H1 (cell line): Measurements from ENCODE around the gene SLC39A8. TPM values are rescaled to one million over a fixed set of nuclear protein-coding genes. Genes with fewer than 3 reads are reported as not detected.

ENCODE experiments used
- CTCF ChIA-PET: fragments of 300-600 bp; sonication (Branson Sonifier 250); formaldehyde crosslinking; loops from one replicate; lab custom pipeline; 2021; ENCODE audit not compliant: partially characterized antibody; lab: Charles Lee
- POLR2A ChIA-PET: fragments of 300-600 bp; sonication (Branson Sonifier 250); formaldehyde crosslinking; loops from one replicate; lab custom pipeline; 2021; ENCODE audit warnings: inconsistent platforms; ENCODE audit not compliant: partially characterized antibody; lab: Charles Lee
- DNase-seq, 2 experiments: peaks; one replicate each; pipeline versions ENCODE4 v3.0.0 to v3.0.0-alpha.2; 2010 to 2022; ENCODE audit warnings: low spot score in 2 of 2, low read depth in 1 of 2, mixed read lengths in 1 of 2
- FAIRE-seq: peaks from 2 replicates; lab custom pipeline; 2011; peaks lifted over from hg19 to GRCh38; lab: Jason Lieb, UNC
- H2AFZ ChIP-seq: 2 replicates; pipeline ENCODE4 v1.8.1; 2012; ENCODE audit warnings: low read length, inconsistent platforms
- H2AK5ac ChIP-seq: 2 replicates; pipeline ENCODE4 v1.6.1; 2013; ENCODE audit warnings: low read depth, low read length
- H2BK120ac ChIP-seq: replicated peaks from 2 replicates; pipeline ENCODE3; 2013; ENCODE audit warnings: low read depth, low read length, inconsistent platforms
- H2BK12ac ChIP-seq: 2 replicates; pipeline ENCODE4 v1.6.1; 2013; ENCODE audit warnings: low read depth, low read length
- H2BK15ac ChIP-seq: 2 replicates; pipeline ENCODE4 v1.6.1; 2013; ENCODE audit warnings: low read length
- H2BK20ac ChIP-seq: 2 replicates; pipeline ENCODE4 v1.6.1; 2013; ENCODE audit warnings: low read length
- H2BK5ac ChIP-seq: 2 replicates; pipeline ENCODE4 v1.6.1; 2013; ENCODE audit warnings: low read depth, low read length
- H3K14ac ChIP-seq: 2 replicates; pipeline ENCODE4 v1.6.1; 2013; ENCODE audit warnings: inconsistent platforms; ENCODE audit not compliant: insufficient read length
- H3K18ac ChIP-seq: 2 replicates; pipeline ENCODE4 v1.6.1; 2013; ENCODE audit warnings: low read length; ENCODE audit errors: extremely low read depth
- H3K23ac ChIP-seq: 2 replicates; pipeline ENCODE4 v1.6.1; 2013; ENCODE audit warnings: inconsistent platforms; ENCODE audit not compliant: insufficient read length
- H3K23me2 ChIP-seq: 2 replicates; pipeline ENCODE4 v1.6.1; 2013; ENCODE audit warnings: low read depth, low read length
- H3K27ac ChIP-seq: 2 replicates; pipeline ENCODE4 v1.6.1; 2011; ENCODE audit warnings: low read depth, low read length, inconsistent platforms
- H3K27me3 ChIP-seq, 4 experiments: replicated peaks in 1 of 4; 1 replicate in 1 of 4; 2 replicates in 3 of 4; pipeline versions ENCODE4 v1.6.1 to v1.8.1; 2011 to 2013; ENCODE audit warnings: low read length in 3 of 4, mild to moderate bottlenecking in 3 of 4, inconsistent platforms in 2 of 4, mixed read lengths in 2 of 4, moderate library complexity in 1 of 4; ENCODE audit not compliant: control insufficient read depth in 3 of 4, insufficient read depth in 3 of 4; ENCODE audit errors: extremely low read depth in 1 of 4
- H3K36me3 ChIP-seq, 4 experiments: 2 replicates each; pipeline versions ENCODE4 v1.6.1 to v1.8.1; 2011 to 2013; ENCODE audit warnings: mild to moderate bottlenecking in 4 of 4, low read length in 3 of 4, moderate library complexity in 2 of 4, control low read depth in 1 of 4, inconsistent platforms in 1 of 4; ENCODE audit not compliant: insufficient read depth in 4 of 4, control insufficient read depth in 2 of 4
- H3K4ac ChIP-seq: replicated peaks from 2 replicates; pipeline ENCODE3; 2013; ENCODE audit warnings: low read length, low read depth, mixed read lengths, inconsistent platforms; ENCODE audit not compliant: insufficient read length
- H3K4me1 ChIP-seq, 4 experiments: replicated peaks in 1 of 4; 1 replicate in 1 of 4; 2 replicates in 3 of 4; pipeline versions ENCODE4 v1.6.1 to v1.8.1; 2011 to 2013; ENCODE audit warnings: low read length in 3 of 4, inconsistent platforms in 2 of 4, mixed read lengths in 1 of 4; ENCODE audit not compliant: insufficient read depth in 4 of 4, control insufficient read depth in 3 of 4
- H3K4me2 ChIP-seq, 2 experiments: 2 replicates each; pipeline versions ENCODE4 v1.6.1 to v1.8.1; 2011 to 2013; ENCODE audit warnings: low read depth in 2 of 2, low read length in 2 of 2, control low read depth in 1 of 2, inconsistent platforms in 1 of 2, mild to moderate bottlenecking in 1 of 2; ENCODE audit not compliant: insufficient read depth in 1 of 2
- H3K4me3 ChIP-seq, 4 experiments: fragments of 200-600, 300-600 bp in 1 of 4; sonication (generic), shearing (Covaris generic), sonication (Bioruptor Twin) in 1 of 4; 2 replicates each; pipeline versions ENCODE4 v1.5.1 to v1.8.1; 2011 to 2016; ENCODE audit warnings: low read length in 4 of 4, low read depth in 3 of 4, control low read depth in 2 of 4, inconsistent platforms in 2 of 4, mild to moderate bottlenecking in 2 of 4, mixed read lengths in 1 of 4, moderate library complexity in 1 of 4; ENCODE audit not compliant: insufficient read depth in 2 of 4; ENCODE audit errors: extremely low read depth in 1 of 4
- H3K56ac ChIP-seq: replicated peaks from 2 replicates; pipeline ENCODE3; 2013; ENCODE audit warnings: low read depth, mild to moderate bottlenecking, mixed read lengths, low read length, inconsistent platforms; ENCODE audit not compliant: insufficient read length
- H3K79me1 ChIP-seq: 2 replicates; pipeline ENCODE4 v1.6.1; 2013; ENCODE audit warnings: low read depth, low read length, control low read depth
- H3K79me2 ChIP-seq, 2 experiments: 2 replicates each; pipeline versions ENCODE4 v1.6.1 to v1.8.1; 2012 to 2013; ENCODE audit warnings: low read length in 2 of 2, mild to moderate bottlenecking in 2 of 2, inconsistent platforms in 1 of 2; ENCODE audit not compliant: insufficient read depth in 2 of 2, control insufficient read depth in 1 of 2
- H3K9ac ChIP-seq, 4 experiments: replicated peaks in 1 of 4; 1 replicate in 1 of 4; 2 replicates in 3 of 4; pipeline versions ENCODE4 v1.6.1 to v1.8.1; 2011 to 2013; ENCODE audit warnings: low read depth in 3 of 4, low read length in 3 of 4, control low read depth in 2 of 4, mild to moderate bottlenecking in 2 of 4, moderate library complexity in 2 of 4, inconsistent platforms in 1 of 4; ENCODE audit errors: extremely low read depth in 1 of 4
- H3K9me3 ChIP-seq, 2 experiments: 2 replicates each; pipeline versions ENCODE4 v1.6.1 to v1.8.1; 2012 to 2013; ENCODE audit warnings: mild to moderate bottlenecking in 2 of 2, moderate library complexity in 2 of 2, control low read depth in 1 of 2, inconsistent platforms in 1 of 2, low read depth in 1 of 2, low read length in 1 of 2, mixed read lengths in 1 of 2; ENCODE audit not compliant: insufficient read depth in 2 of 2
- H4K20me1 ChIP-seq, 2 experiments: replicated peaks in 1 of 2; 2 replicates each; pipeline versions ENCODE3 to v1.8.1; 2011 to 2013; ENCODE audit warnings: inconsistent platforms in 2 of 2, low read length in 2 of 2, mild to moderate bottlenecking in 1 of 2; ENCODE audit not compliant: insufficient read depth in 2 of 2, control insufficient read depth in 1 of 2
- H4K5ac ChIP-seq: 2 replicates; pipeline ENCODE4 v1.6.1; 2013; ENCODE audit warnings: low read length, low read depth, mixed read lengths, inconsistent platforms; ENCODE audit not compliant: insufficient read length
- H4K8ac ChIP-seq: 2 replicates; pipeline ENCODE4 v1.8.0; 2013; ENCODE audit warnings: mild to moderate bottlenecking, moderate library complexity, low read length, inconsistent platforms; ENCODE audit not compliant: insufficient read depth; ENCODE audit errors: extremely low read depth
- H4K91ac ChIP-seq: replicated peaks from 2 replicates; pipeline ENCODE3; 2013; ENCODE audit warnings: low read length, mixed read lengths, inconsistent platforms; ENCODE audit not compliant: insufficient read length
- EGR1 ChIP-seq: IDR thresholded peaks from 2 replicates; pipeline ENCODE4 v1.6.1; 2011; ENCODE audit warnings: low read depth, low read length, borderline replicate concordance
- EZH2 ChIP-seq: fragments of 200-600 bp; sonication (generic); IDR thresholded peaks from 2 replicates; pipeline ENCODE4 v1.7.1; 2012; ENCODE audit warnings: low read depth, mild to moderate bottlenecking, moderate library complexity, low read length, inconsistent platforms; ENCODE audit not compliant: severe bottlenecking
- FOSL1 ChIP-seq: IDR thresholded peaks from 2 replicates; pipeline ENCODE4 v1.6.1; 2011; ENCODE audit warnings: mild to moderate bottlenecking, low read depth, low read length, moderate library complexity; ENCODE audit not compliant: insufficient read depth
- WGBS, 2 experiments: shearing (Covaris generic) in 1 of 2; methylation state at CpG; one replicate each; pipeline versions ENCODE4 v1.1.6 to v1.1.7; 2013 to 2015; ENCODE audit warnings: low lambda C conversion rate in 2 of 2, mixed read lengths in 2 of 2, inconsistent platforms in 1 of 2, low coverage in 1 of 2, missing lambda C conversion rate in 1 of 2; ENCODE audit not compliant: insufficient replicate concordance in 2 of 2, insufficient coverage in 1 of 2, insufficient read length in 1 of 2; ENCODE audit errors: extremely low coverage in 1 of 2, missing lambda C conversion rate in 1 of 2; 5-methylcytosine and 5-hydroxymethylcytosine counted together
- polyA plus RNA-seq, 7 experiments: library from polyadenylated mRNA; depleted of rRNA in 3 of 7; stranded (reverse) in 5 of 7; unstranded in 2 of 7; fragments of >200 nt in 5 of 7; fragments of 200-250 nt in 2 of 7; gene quantifications; 1 replicate in 5 of 7; 2 replicates in 1 of 7; 4 replicates in 1 of 7; pipeline versions ENCODE4 v1.2.1 to v1.2.3, GENCODE V29; 2011 to 2013; ENCODE audit warnings: missing spikeins in 2 of 7, mixed read lengths in 2 of 7
- total RNA-seq: library from RNA; stranded (reverse); fragmentation: NEBNext Ultra II Directional; extraction: Animal tissue kit (Norgen Biotek cat#: 25700); gene quantifications from 2 replicates; pipeline ENCODE4 v1.2.1, GENCODE V29; 2021

The SLC39A8 gene
- total and polyA plus RNA-seq, 2 of the 8 experiments (the other 6 are each of a cell fraction or from before 2014, with no cell fraction given) = 6.4 to 38.7 TPM

- Histone ChIP-seq H4K20me1 (no peaks in the 10 kb centered on the region), H3K4me3 (no peak overlapping the region), H2BK120ac (no peak overlapping the region), H2BK20ac (no peak overlapping the region), H3K9me3 (peaks cover 0 to 8% of the 10 kb centered on the region in 2 experiments; a peak in 2 of 4 replicates), H2BK5ac (no peak overlapping the region), H3K23me2 (no peaks in the 10 kb centered on the region), H2AFZ (no peak overlapping the region), H4K8ac (no peak overlapping the region), H2BK12ac (no peak overlapping the region), H3K4me2 (no peak overlapping the region), H3K36me3 (no peaks in the 10 kb centered on the region), H3K9ac (no peak overlapping the region), H3K14ac (no peak overlapping the region), H2BK15ac (no peak overlapping the region), H3K4ac (no peak overlapping the region), H3K79me1 (no peaks in the 10 kb centered on the region), H3K18ac (no peak overlapping the region), H3K27ac (no peak overlapping the region), H4K5ac (no peak overlapping the region), H3K79me2 (no peaks in the 10 kb centered on the region), H3K27me3 (no peaks in the 10 kb centered on the region), H4K91ac (no peak overlapping the region), H3K4me1 (no peaks in the 10 kb centered on the region), H3K56ac (no peak overlapping the region), H2AK5ac (no peak overlapping the region), H3K23ac (no peak overlapping the region)
- ChIA-PET POLR2A (no interaction called here), CTCF (no interaction called here)
- TF ChIP-seq FOSL1 (no peak), EGR1 (no peak), EZH2 (no peak)
- FAIRE-seq (no peak), DNase-seq (no peak)
- WGBS, 2 experiments = 85% methylated on average over 1 of the region's 1 CpG; no CpG with 5 or more reads in 1 of the 2 experiments
These were observed 117.9 kb downstream of the SLC39A8 start for GRCh38 chr4:102227388-102227787.
